HepG2 (cell line): ENCODE measurements around the gene CPPED1. TPM values are rescaled to one million over a fixed set of nuclear protein-coding genes. Genes with fewer than 3 reads are reported as not detected.

Source experiments
- AHDC1 ChIP-seq: sonication (generic); formaldehyde crosslinking; IDR thresholded peaks from 2 replicates; pipeline ENCODE4 v1.5.1; 2020; ENCODE audit warnings: mild to moderate bottlenecking, missing genetic modification reagents, borderline replicate concordance
- ARID4A ChIP-seq: sonication (generic); formaldehyde crosslinking; IDR thresholded peaks from 2 replicates; pipeline ENCODE4 v1.5.0; 2020; ENCODE audit warnings: mild to moderate bottlenecking, missing genetic modification reagents, borderline replicate concordance
- ARNTL ChIP-seq: sonication (generic); formaldehyde crosslinking; IDR thresholded peaks from 2 replicates; pipeline ENCODE4 v1.4.0; 2020; ENCODE audit warnings: mild to moderate bottlenecking, missing genetic modification reagents
- EZH2 ChIP-seq: conservative IDR thresholded peaks from 2 replicates; pipeline ENCODE4 v1.6.1; 2012; ENCODE audit warnings: mild to moderate bottlenecking, low read depth, low read length, moderate library complexity
- KDM5A ChIP-seq: fragments of 200-600 bp; sonication (generic); IDR thresholded peaks from 2 replicates; pipeline ENCODE4 v1.7.0; 2018; ENCODE audit warnings: antibody characterized with exemption, mild to moderate bottlenecking, low read length, borderline replicate concordance
- KDM6A ChIP-seq: IDR thresholded peaks from 2 replicates; pipeline ENCODE4 v1.6.1; 2016; ENCODE audit warnings: low read depth
- NFATC3 ChIP-seq: sonication (generic); formaldehyde crosslinking; IDR thresholded peaks from 2 replicates; pipeline ENCODE4 v1.5.1; 2020; ENCODE audit warnings: mild to moderate bottlenecking, missing genetic modification reagents
- polyA plus RNA-seq, 8 experiments: library from polyadenylated mRNA; depleted of rRNA in 3 of 8; stranded (reverse) in 7 of 8; unstranded in 1 of 8; fragments of >200 nt; fragmentation: Illumina TruSeq in 4 of 8; extraction: Trizol in 4 of 8; gene quantifications; 2 replicates each; pipeline versions ENCODE4 v1.2.1 to v1.2.3, GENCODE V29; 2011 to 2016; ENCODE audit warnings: low read depth in 4 of 8, missing spikeins in 1 of 8, mixed read lengths in 1 of 8; ENCODE audit not compliant: insufficient read depth in 1 of 8
- total RNA-seq, 5 experiments: library from RNA; depleted of rRNA; stranded (reverse); fragments of >200 nt; fragmentation: Illumina TruSeq; extraction: Trizol; gene quantifications; 2 replicates each; pipeline ENCODE4 v1.2.3, GENCODE V29; 2016; ENCODE audit warnings: low read depth in 1 of 5
- TF ChIP-seq, protein P1 (sequence below): sonication (generic); formaldehyde crosslinking; IDR thresholded peaks from 2 replicates; pipeline ENCODE4 v1.9.0; 2022; ENCODE audit warnings: low read depth, missing genetic modification reagents
- TF ChIP-seq, protein P2 (sequence below): sonication (generic); formaldehyde crosslinking; IDR thresholded peaks from 2 replicates; pipeline ENCODE4 v1.4.0; 2020; ENCODE audit warnings: low read depth, missing genetic modification reagents

Gene CPPED1
- total and polyA plus RNA-seq, 2 of the 13 experiments (the other 11 are each of a cell fraction or from before 2014, with no cell fraction given) = 66.6 to 71.3 TPM

DNA sequence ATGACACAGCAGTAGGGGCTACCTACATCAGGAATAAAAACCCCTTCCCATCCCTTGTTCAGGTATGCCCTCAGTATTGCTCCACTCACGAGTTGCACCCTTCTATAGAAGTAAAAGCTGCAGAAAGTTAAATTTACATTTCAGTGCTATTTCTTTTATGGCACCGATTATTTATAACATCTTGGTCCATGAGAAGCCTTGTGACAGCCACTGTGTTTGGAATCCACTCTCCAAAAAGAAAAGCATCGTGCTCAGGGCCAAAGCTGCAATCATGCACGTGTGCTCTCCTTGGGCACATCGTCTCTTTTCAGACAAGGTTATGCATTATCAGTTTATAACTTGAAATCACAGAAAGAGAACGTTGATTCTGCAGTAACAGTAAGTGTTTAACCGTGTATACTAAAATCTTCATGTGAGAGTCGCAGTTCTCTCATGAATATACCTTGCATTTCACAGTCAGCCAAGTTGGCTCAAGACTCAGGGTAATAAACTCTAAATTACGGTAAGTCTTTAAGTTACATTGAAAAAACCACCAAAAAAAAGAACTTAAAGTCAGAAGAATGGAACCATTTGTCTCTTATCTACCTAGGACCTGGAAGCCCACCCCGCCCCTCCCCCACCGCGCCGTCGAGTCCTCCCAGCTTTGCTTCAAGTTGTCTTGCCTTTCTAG is 189.6 kb downstream of the CPPED1 start (continued):
- TF ChIP-seq AHDC1 = peak; percentile 52; the same call in 1 of the 2 replicates
- no peak for TF ChIP-seq KDM5A
- TF ChIP-seq ARNTL (CRISPR knock-in tag) = no peak; the same call in 1 of the 2 replicates
- TF ChIP-seq, protein P1, sequence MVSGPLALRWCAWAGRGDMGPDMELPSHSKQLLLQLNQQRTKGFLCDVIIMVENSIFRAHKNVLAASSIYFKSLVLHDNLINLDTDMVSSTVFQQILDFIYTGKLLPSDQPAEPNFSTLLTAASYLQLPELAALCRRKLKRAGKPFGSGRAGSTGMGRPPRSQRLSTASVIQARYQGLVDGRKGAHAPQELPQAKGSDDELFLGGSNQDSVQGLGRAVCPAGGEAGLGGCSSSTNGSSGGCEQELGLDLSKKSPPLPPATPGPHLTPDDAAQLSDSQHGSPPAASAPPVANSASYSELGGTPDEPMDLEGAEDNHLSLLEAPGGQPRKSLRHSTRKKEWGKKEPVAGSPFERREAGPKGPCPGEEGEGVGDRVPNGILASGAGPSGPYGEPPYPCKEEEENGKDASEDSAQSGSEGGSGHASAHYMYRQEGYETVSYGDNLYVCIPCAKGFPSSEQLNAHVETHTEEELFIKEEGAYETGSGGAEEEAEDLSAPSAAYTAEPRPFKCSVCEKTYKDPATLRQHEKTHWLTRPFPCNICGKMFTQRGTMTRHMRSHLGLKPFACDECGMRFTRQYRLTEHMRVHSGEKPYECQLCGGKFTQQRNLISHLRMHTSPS (CRISPR knock-in tag) = no peak
- TF ChIP-seq EZH2 = no peak
- TF ChIP-seq KDM6A (CRISPR knock-in tag) = no peak
- no peak for TF ChIP-seq ARID4A
- TF ChIP-seq, protein P2, sequence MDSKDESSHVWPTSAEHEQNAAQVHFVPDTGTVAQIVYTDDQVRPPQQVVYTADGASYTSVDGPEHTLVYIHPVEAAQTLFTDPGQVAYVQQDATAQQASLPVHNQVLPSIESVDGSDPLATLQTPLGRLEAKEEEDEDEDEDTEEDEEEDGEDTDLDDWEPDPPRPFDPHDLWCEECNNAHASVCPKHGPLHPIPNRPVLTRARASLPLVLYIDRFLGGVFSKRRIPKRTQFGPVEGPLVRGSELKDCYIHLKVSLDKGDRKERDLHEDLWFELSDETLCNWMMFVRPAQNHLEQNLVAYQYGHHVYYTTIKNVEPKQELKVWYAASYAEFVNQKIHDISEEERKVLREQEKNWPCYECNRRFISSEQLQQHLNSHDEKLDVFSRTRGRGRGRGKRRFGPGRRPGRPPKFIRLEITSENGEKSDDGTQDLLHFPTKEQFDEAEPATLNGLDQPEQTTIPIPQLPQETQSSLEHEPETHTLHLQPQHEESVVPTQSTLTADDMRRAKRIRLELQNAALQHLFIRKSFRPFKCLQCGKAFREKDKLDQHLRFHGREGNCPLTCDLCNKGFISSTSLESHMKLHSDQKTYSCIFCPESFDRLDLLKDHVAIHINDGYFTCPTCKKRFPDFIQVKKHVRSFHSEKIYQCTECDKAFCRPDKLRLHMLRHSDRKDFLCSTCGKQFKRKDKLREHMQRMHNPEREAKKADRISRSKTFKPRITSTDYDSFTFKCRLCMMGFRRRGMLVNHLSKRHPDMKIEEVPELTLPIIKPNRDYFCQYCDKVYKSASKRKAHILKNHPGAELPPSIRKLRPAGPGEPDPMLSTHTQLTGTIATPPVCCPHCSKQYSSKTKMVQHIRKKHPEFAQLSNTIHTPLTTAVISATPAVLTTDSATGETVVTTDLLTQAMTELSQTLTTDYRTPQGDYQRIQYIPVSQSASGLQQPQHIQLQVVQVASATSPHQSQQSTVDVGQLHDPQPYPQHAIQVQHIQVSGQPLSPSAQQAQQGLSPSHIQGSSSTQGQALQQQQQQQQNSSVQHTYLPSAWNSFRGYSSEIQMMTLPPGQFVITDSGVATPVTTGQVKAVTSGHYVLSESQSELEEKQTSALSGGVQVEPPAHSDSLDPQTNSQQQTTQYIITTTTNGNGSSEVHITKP (CRISPR knock-in tag) = peak; percentile 5; the same call in 1 of the 2 replicates
- no peak for TF ChIP-seq NFATC3 (CRISPR knock-in tag)
